Kidney epithelial cell (primary cell): ENCODE results near the gene SOHLH1. TPM values are rescaled to one million over a fixed set of nuclear protein-coding genes. Genes with fewer than 3 reads are reported as not detected.

Experiments
- DNase-seq: peaks from one replicate; pipeline ENCODE4 v3.0.0-alpha.2; 2010; ENCODE audit warnings: low read depth
- H3K27me3 ChIP-seq: 2 replicates; pipeline ENCODE4 v1.6.0; 2011; ENCODE audit warnings: low read length; ENCODE audit not compliant: control insufficient read depth, insufficient read depth
- H3K36me3 ChIP-seq: 2 replicates; pipeline ENCODE4 v1.5.1; 2011; ENCODE audit warnings: low read length; ENCODE audit not compliant: control insufficient read depth, insufficient read depth
- H3K4me3 ChIP-seq: 2 replicates; pipeline ENCODE4 v1.5.1; 2011; ENCODE audit warnings: low read depth, mild to moderate bottlenecking, control low read depth, low read length
- total RNA-seq: library from RNA; depleted of rRNA; stranded (reverse); fragments of >200 nt; gene quantifications from 2 replicates; pipeline ENCODE4 v1.2.3, GENCODE V29; 2015
- TF ChIP-seq, protein P1 (sequence below): IDR thresholded peaks from 2 replicates; pipeline ENCODE4 v1.5.1; 2011; ENCODE audit warnings: mild to moderate bottlenecking, moderate library complexity, low read length, control low read depth, inconsistent platforms; ENCODE audit not compliant: insufficient read depth, poor library complexity, severe bottlenecking

Gene SOHLH1
- total RNA-seq, 1 donor from 2014 or later = not detected

DNA sequence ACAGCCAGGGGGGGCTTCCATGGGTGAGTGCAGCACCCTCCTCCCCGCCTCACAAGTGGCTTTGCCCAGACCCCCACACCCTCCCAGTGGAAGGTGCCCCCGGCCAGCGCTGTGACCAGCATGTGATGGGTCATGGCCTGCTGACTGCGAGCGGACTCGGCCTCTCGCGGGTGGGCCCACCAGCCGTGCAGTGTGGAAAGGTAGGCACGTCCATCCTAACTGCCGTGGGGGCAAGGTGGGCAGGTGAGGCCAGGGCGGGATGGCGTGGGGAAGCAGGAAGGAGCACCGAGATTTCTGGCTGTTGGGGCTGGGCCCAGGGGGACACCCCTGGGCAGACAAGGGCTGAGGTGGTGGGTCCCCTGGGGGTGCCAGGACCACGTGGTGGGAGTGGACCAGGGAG lies 12.1 kb downstream of the SOHLH1 start:
- TF ChIP-seq, protein P1, sequence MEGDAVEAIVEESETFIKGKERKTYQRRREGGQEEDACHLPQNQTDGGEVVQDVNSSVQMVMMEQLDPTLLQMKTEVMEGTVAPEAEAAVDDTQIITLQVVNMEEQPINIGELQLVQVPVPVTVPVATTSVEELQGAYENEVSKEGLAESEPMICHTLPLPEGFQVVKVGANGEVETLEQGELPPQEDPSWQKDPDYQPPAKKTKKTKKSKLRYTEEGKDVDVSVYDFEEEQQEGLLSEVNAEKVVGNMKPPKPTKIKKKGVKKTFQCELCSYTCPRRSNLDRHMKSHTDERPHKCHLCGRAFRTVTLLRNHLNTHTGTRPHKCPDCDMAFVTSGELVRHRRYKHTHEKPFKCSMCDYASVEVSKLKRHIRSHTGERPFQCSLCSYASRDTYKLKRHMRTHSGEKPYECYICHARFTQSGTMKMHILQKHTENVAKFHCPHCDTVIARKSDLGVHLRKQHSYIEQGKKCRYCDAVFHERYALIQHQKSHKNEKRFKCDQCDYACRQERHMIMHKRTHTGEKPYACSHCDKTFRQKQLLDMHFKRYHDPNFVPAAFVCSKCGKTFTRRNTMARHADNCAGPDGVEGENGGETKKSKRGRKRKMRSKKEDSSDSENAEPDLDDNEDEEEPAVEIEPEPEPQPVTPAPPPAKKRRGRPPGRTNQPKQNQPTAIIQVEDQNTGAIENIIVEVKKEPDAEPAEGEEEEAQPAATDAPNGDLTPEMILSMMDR = no peak
- no peaks in the 10 kb centered on the region for H3K27me3 ChIP-seq
- no peak for DNase-seq
- no peak overlapping the region for H3K4me3 ChIP-seq
- no peaks in the 10 kb centered on the region for H3K36me3 ChIP-seq

DNA sequence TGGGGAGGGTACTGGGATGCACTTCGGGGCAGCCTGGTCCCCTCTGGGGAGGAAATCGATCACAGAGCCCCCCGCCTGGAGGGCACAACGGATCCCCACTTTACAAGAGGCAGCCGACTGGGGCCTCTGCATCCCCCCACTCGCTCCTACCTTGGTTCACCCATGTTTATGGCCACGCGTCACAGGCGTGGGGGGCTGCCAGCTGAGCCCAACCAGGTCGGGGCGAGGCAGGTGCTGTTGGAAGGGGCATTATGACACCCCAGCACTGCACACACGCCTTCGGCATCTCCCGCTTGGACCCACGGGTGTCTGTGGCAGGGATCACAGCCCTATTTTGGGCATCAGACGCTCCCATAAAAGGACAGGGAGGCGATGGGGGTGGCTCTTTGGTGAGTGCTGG lies 14.6 kb downstream of the SOHLH1 start:
- Histone ChIP-seq H3K4me3 (no peak overlapping the region), H3K27me3 (no peaks in the 10 kb centered on the region), H3K36me3 (no peaks in the 10 kb centered on the region)
- TF ChIP-seq, protein P1 = no peak
- no peak for DNase-seq

DNA sequence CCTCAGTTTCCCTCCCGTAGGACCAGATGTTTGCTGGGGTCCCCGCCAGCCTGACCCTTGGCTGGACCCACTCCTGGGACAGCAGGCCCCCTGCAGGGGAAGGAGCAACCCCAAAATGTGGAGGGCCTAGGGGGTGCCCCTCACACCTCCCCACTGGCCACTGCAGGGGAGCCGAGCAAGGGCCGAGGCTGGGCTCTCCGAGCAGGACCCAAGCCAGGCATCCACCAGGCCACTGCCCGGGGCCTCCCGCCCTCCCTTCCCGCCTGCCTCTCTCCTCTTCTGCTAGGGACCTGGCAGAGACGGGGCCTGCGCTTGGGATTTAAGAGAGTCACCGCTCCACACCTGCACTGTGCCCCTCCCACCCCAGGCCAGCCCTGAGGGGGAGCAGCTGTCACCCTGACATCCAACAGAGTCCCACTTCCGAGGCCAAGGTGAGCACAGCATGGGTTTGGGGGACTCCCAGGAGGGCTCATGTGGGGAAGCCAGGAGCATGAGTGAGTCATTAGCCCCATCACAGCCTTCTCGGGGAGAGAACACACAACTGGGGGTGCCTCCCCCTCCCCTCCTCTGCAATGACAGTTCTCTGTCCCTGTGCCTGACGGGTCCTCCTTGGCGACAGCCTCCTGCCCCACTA lies 15.8 kb downstream of the SOHLH1 start:
- Histone ChIP-seq H3K4me3 (no peak overlapping the region), H3K27me3 (no peaks in the 10 kb centered on the region), H3K36me3 (no peaks in the 10 kb centered on the region)
- DNase-seq = no peak
- TF ChIP-seq, protein P1 = no peak

DNA sequence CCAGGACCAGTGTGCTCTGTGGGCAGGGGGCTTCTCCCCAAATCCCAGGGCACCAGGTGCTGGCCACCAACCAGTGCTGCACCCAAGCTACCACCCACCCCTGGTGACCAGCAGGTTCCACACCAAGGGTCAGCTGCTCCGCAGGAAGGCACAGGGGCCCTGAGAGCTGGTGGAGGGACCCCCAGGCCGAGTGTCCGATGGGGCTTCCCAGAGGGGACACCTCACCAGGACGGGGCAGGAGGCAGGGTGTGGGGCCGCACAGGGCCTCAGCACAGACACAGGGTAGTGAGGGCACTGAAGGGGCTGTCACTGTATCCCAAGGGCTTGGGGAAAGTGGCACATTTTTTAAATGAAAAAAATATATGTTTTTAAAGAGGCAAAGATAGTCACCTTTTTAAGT lies 18.1 kb downstream of the SOHLH1 start:
- no peak overlapping the region for H3K4me3 ChIP-seq
- H3K36me3 ChIP-seq = no peaks in the 10 kb centered on the region
- H3K27me3 ChIP-seq = no peaks in the 10 kb centered on the region
- TF ChIP-seq, protein P1 = no peak
- no peak for DNase-seq

DNA sequence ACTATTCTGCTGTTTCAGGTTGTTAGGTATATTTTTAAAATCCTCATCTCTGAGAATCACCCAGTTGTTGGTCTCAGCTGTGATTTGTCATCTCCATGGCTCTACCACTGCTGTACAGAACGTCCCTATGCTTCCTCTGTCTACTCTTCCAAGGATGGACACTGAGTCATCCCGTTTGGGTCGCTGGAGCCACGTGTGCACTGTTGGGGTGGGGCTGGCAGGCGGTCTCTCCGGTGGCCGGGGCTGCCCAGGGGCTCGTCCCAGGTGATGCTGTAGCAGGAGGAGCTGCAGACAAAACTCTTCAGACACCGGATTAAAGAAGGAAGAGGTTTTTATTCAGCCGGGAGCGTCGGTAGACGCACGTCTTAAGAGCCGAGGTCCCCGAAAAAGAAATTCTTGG lies 19.2 kb downstream of the SOHLH1 start:
- DNase-seq = no peak
- no peaks in the 10 kb centered on the region for H3K27me3 ChIP-seq
- no peaks in the 10 kb centered on the region for H3K36me3 ChIP-seq
- TF ChIP-seq, protein P1 = no peak
- no peak overlapping the region for H3K4me3 ChIP-seq
